Activated CD8-positive, alpha-beta T cell treated with anti-CD3 and anti-CD28 coated beads for 36 hours (primary cell): ENCODE measurements around the gene ZFP36L2. TPM values are rescaled to one million over a fixed set of nuclear protein-coding genes. Genes with fewer than 3 reads are reported as not detected.

Experiments used
- ATAC-seq: fragments of 200-7000 bp; cut with Tn5 transposase; one replicate; pipeline ENCODE4 v1.10.0; 2021; ENCODE audit warnings: mild to moderate bottlenecking, moderate library complexity
- CTCF ChIA-PET: fragments of 350-600 bp; sonication (Branson Sonifier 250); formaldehyde crosslinking; loops from one replicate; lab custom pipeline; 2021; ENCODE audit warnings: antibody characterized with exemption; lab: Charles Lee
- POLR2A ChIA-PET: fragments of 350-600 bp; sonication (Branson Sonifier 250); formaldehyde crosslinking; loops from one replicate; lab custom pipeline; 2021; ENCODE audit warnings: antibody characterized with exemption; lab: Charles Lee
- DNase-seq: peaks from one replicate; pipeline ENCODE4 v3.0.0-alpha.2; 2020
- H3K27ac Mint-ChIP-seq: one replicate; pipeline ENCODE4 v1.8.0; 2021; ENCODE audit warnings: mild to moderate bottlenecking, mixed read lengths
- H3K27me3 Mint-ChIP-seq: one replicate; pipeline ENCODE4 v1.8.0; 2021; ENCODE audit warnings: mixed read lengths
- H3K36me3 Mint-ChIP-seq: one replicate; pipeline ENCODE4 v1.8.0; 2021; ENCODE audit warnings: low read depth, mixed read lengths
- H3K4me1 Mint-ChIP-seq: one replicate; pipeline ENCODE4 v1.8.0; 2021; ENCODE audit warnings: low read depth, mixed read lengths
- H3K4me3 Mint-ChIP-seq: one replicate; pipeline ENCODE4 v1.8.0; 2021; ENCODE audit warnings: mild to moderate bottlenecking, moderate library complexity, mixed read lengths
- H3K9me3 Mint-ChIP-seq: one replicate; pipeline ENCODE4 v1.8.0; 2021; ENCODE audit warnings: mixed read lengths
- CTCF ChIP-seq: fragments of 200-600 bp; IDR thresholded peaks from one replicate; pipeline ENCODE4 v1.8.0; 2022; ENCODE audit warnings: antibody characterized with exemption, mild to moderate bottlenecking
- intact Hi-C: fragments of 100-400 bp; cut with micrococcal nuclease; formaldehyde crosslinking; loops from one replicate; pipeline ENCODE4 v1.10.0; 2022
- total RNA-seq, 2 experiments: library from RNA; stranded (reverse); gene quantifications; one replicate each; pipeline ENCODE4 v1.2.3, GENCODE V29; 2021

Gene ZFP36L2
- total RNA-seq, 2 experiments from 2014 or later, result 102 to 106 TPM

DNA sequence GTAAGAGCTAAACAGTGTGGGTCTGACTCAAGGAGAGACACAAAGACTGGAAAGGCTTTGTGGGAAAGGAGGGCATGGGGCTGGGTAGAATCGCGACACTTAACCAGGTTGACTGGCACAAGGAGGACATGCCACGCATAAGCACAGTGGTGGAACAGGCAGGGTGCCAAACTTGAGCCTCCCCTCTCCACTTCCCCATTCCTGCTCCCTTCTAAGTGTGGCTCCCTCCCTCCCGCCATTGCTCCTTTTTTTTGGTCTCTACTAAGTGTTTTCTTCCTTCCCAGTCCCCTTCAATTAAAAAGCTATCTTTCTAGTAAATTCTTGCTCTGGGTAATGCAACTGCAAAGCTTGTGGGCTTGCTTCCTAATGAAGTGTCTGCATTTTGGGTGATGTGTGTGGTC, 40.3 kb upstream of the ZFP36L2 start:
- H3K27me3 Mint-ChIP-seq, result no peaks in the 10 kb centered on the region
- ATAC-seq (no peak), DNase-seq (no peak)
- no peak for TF ChIP-seq CTCF
- H3K36me3 Mint-ChIP-seq, result peaks cover 5% of the 10 kb centered on the region
- H3K4me1 Mint-ChIP-seq, result peaks cover 9% of the 10 kb centered on the region
- ChIA-PET CTCF (interaction anchor here (1.7 kb wide), 1 partner anchor 218 kb away, joined by 4 read pairs; no protein-coding TSS in a partner anchor), POLR2A (no interaction called here)
- intact Hi-C loops, result no loop called here
- H3K9me3 Mint-ChIP-seq, result no peaks in the 10 kb centered on the region
- no peak overlapping the region for H3K27ac Mint-ChIP-seq
- no peak overlapping the region for H3K4me3 Mint-ChIP-seq

- Mint-ChIP-seq H3K27ac (no peak overlapping the region), H3K9me3 (no peaks in the 10 kb centered on the region), H3K4me1 (peaks cover 8% of the 10 kb centered on the region), H3K36me3 (peaks cover 5% of the 10 kb centered on the region), H3K27me3 (no peaks in the 10 kb centered on the region), H3K4me3 (no peak overlapping the region)
- ATAC-seq, result no peak
- no peak for TF ChIP-seq CTCF
- no peak for DNase-seq
- ChIA-PET POLR2A (interaction anchor here (0.9 kb wide), 1 partner anchor 229 kb away, joined by 3 read pairs; no protein-coding TSS in a partner anchor), CTCF (interaction anchor here (1.4 kb wide), 2 partner anchors 36 to 312 kb away, joined by 3 to 4 read pairs; no protein-coding TSS in a partner anchor)
- intact Hi-C loops, result no loop called here
Observed at GRCh38 chr2:43265421-43265820, 39.0 kb upstream of the ZFP36L2 start.

DNA sequence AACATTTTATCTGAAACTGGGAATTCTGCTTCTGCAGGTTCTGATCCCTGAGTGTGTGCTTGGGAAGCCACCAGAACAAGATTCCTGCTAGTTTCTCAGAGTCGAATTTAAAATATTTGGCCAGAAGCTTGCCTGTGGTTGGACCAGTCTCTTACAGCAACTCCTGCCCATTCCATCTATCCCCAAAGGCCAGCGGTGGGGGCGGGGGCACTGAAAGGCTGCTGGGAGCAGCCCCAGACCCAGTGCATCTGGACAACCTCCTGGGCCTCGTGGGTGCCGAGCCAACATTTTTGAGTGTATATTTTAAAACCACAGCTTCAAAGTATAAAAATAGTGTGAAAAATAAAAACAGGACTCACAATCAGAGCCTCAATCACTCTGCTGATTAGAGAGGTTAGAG, 38.6 kb upstream of the ZFP36L2 start:
- CTCF ChIA-PET, result interaction anchor here (1.4 kb wide), 2 partner anchors 36 to 312 kb away, joined by 3 to 4 read pairs; no protein-coding TSS in a partner anchor
- POLR2A ChIA-PET, result interaction anchor here (0.9 kb wide), 1 partner anchor 229 kb away, joined by 3 read pairs; no protein-coding TSS in a partner anchor
- Mint-ChIP-seq H3K4me1 (peaks cover 5% of the 10 kb centered on the region), H3K4me3 (no peak overlapping the region), H3K9me3 (no peaks in the 10 kb centered on the region), H3K36me3 (peaks cover 5% of the 10 kb centered on the region), H3K27ac (no peak overlapping the region), H3K27me3 (no peaks in the 10 kb centered on the region)
- intact Hi-C loops, result no loop called here
- no peak for TF ChIP-seq CTCF
- ATAC-seq (no peak), DNase-seq (no peak)

GRCh38 chr2:43262951-43263350, 36.5 kb upstream of the ZFP36L2 start:
- POLR2A ChIA-PET, result no interaction called here
- CTCF ChIA-PET, result interaction anchor here (1.0 to 1.3 kb wide), 2 partner anchors 16 to 33 kb away, joined by 3 read pairs; no protein-coding TSS in a partner anchor
- Mint-ChIP-seq H3K36me3 (peaks cover 5% of the 10 kb centered on the region), H3K9me3 (no peaks in the 10 kb centered on the region), H3K27me3 (no peaks in the 10 kb centered on the region), H3K4me3 (no peak overlapping the region), H3K4me1 (no peaks in the 10 kb centered on the region), H3K27ac (no peak overlapping the region)
- intact Hi-C loops, result no loop called here
- TF ChIP-seq CTCF, result no peak
- ATAC-seq, result no peak
- DNase-seq, result no peak

DNA sequence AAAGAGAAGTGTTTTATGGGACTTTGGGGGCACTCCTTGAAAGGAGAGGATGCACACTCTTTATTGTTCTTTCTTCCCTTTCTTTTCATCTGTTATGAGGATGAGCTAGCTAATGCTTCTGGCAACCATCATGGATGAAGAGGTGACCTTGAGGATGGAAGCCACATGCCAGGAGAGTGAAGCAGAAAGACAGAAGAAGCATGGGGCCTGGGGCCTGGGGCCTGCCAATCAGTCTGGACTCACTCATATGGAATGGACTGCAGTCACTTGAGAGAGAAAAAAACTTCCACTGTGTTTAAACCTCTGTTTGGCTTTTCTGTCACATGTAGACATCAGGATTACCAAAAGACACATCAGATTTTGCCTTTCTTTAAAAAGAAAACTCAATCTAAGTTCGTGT, 35.8 kb upstream of the ZFP36L2 start:
- intact Hi-C loops, result no loop called here
- H3K27me3 Mint-ChIP-seq, result no peaks in the 10 kb centered on the region
- ChIA-PET CTCF (interaction anchor here (1.2 to 1.3 kb wide), 2 partner anchors 15 to 223 kb away, joined by 3 read pairs; no protein-coding TSS in a partner anchor), POLR2A (no interaction called here)
- DNase-seq, result no peak
- no peak overlapping the region for H3K27ac Mint-ChIP-seq
- H3K4me3 Mint-ChIP-seq, result no peak overlapping the region
- ATAC-seq, result no peak
- H3K36me3 Mint-ChIP-seq, result peaks cover 5% of the 10 kb centered on the region
- no peaks in the 10 kb centered on the region for H3K4me1 Mint-ChIP-seq
- TF ChIP-seq CTCF, result no peak
- H3K9me3 Mint-ChIP-seq, result no peaks in the 10 kb centered on the region
